GM19099 (cell line): ENCODE data around the gene CACNA2D2.

ENCODE experiments used
- POLR2A ChIP-seq: IDR thresholded peaks from 3 replicates; pipeline ENCODE4 v1.6.1; 2011; ENCODE audit warnings: low read depth; ENCODE audit not compliant: insufficient read length; ENCODE audit errors: extremely low read depth

The CACNA2D2 gene

DNA sequence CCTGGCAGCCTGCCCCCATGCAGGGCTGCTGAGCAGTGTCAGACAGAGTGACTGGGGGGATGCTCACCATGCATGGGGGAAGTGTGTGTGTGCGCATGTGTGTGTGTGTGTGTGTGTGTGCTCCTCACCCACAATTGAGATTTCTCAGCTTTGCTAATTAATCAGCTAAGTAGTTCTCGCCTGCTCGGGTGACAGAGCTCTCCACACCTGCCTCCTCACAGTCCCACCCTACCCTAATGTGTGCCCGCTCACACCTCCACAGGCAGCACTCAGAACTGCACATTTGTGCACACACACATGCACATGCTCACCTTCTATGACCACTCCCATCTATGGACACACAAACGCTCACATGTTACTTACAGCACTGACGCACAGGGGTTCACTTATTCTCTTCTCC is 37.3 kb downstream of the CACNA2D2 start:
- TF ChIP-seq POLR2A: no peak

DNA sequence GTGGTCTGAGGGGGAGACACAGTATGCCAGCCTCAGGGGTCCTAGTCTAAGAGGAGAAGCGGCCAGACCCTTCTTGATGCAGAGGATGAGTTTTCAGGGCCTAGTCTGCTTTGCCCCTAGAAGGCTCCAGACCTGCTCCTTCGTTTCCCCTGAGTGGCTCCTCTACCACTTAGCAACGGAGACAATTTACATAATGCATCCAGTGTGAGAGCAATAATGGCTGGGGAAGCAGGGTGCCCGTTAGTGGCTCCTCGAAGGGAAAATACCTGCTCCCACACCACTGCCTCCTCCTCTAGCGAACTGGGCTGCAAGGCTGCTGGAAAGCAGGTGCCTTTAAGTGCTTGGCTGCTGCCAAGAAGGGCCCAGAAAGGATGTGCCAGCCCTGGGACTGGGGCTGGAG is 38.9 kb downstream of the CACNA2D2 start:
- TF ChIP-seq POLR2A: no peak

DNA sequence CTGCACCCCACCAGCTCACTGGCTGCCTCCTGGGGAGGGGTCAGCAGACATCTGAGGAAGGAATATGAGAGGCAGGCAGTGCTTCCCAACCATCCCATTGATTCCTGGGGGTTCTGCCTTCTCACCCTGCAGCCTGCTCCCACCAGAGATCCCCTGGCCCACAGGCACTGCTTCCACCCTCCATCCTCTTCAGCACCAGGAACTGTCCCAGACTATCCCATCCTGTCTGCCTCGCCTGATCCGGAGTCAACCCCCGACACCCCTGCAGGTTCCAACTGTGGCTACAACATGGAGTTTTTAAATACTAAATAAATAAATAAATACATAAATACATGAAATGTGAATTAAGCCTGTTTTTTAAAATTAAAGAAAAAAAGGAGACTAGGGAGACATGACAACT is 43.6 kb downstream of the CACNA2D2 start:
- TF ChIP-seq POLR2A: no peak

DNA sequence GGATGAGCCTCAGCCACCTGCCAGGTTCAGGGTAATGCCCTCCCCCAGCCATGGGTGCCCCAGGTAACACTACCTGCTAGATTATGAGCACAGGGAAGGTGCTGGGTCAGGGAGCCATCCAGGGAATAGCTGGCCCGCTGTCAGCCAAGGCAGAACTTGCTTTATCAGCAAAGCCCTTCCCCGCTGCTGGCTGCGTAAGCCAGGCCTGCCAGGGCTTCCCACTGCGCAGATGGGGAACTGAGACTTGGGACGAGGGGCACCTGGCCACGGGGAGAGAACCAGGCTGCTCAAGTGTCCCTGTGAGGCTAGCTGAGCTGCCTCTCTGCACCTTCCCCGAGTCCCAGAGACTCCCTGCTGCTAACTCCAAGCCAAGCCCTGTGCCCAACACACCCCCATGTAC is 45.4 kb downstream of the CACNA2D2 start:
- no peak for TF ChIP-seq POLR2A

DNA sequence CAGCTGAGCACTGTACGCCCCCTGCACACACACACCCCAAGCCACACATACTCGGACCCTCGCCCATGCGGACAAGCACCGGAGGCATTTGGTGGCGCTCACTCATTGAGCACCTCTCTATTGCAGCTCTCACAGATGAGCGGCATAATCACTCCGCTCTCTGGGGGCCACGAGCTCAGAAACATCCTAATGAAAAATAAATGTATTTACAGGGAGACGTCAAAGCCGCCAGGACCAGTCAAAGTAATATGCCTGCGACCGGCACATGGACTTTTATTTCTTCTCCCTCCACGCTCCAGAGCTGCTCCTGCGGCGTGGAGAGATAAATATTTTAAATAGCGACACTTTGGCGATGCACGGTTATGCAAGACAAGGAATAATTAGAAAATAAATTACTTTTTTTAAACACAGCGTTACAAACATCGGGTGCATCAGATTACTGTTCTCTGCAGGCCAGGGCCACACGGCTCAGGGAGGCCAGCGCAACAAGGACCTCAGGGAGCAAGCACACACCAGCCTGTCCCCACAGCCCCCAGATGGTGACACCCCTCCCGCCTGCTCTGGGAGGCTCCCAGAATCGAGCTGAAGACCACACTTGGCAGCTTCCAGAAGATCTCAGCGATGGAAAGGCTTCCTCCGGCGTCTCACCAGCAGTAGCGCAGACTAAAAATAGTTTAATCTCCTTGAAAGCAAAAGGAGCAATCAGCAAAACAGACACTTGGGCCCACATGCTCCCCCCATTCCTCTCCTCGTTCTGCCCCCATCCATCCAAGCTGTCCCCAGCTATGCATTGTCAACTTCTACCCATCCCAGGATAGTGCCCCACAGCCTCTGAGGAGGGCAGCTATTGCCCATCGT is 48.0 kb downstream of the CACNA2D2 start:
- no peak for TF ChIP-seq POLR2A

DNA sequence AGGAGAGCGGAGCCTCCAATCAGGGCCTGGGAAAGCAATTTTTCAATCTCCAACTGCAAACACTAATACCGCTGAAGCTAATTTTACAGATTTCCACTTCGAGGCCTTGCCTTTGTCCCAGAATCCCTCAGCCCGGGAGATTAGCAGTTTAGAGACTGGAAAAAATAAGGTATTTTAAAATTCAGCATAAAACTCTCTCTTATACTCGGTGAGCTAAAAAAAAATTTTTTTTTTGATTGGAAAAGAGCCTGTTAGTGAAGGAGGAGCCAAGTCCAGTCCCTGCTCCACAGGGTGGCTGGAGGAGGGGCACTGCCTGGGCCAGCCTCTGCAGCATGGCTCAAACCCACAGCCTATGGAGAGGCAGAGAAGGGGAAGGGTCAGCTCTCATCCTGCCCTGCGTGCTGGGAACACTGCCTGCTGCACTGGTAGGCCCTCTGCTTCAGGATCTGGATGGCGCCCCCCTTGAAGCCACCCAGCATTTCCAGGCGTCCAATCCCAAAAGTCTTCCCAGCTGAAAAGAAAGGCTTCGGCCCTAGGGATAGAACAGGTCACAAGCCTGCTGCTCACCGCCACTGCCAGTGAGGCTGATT is 48.9 kb downstream of the CACNA2D2 start:
- TF ChIP-seq POLR2A: no peak

DNA sequence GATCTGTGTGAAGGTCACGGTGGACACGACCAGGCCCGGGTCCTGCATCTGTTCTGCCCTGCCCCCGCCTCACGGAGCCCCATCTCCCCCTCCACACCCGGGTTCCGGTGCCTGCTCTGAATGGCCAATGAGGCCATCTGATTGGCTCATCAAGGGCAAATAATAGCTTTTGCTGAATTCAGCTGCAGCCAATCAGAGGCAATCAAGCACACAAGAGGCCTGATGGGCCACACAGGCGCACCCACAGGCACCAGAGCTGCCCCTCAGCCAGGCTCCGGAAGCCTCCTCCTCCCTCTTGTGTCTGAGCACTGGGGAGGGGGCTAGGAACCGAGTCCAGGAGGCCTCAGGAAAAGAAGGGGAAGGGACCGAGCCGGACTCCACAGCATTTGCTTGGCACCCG is 49.5 kb downstream of the CACNA2D2 start:
- no peak for TF ChIP-seq POLR2A

DNA sequence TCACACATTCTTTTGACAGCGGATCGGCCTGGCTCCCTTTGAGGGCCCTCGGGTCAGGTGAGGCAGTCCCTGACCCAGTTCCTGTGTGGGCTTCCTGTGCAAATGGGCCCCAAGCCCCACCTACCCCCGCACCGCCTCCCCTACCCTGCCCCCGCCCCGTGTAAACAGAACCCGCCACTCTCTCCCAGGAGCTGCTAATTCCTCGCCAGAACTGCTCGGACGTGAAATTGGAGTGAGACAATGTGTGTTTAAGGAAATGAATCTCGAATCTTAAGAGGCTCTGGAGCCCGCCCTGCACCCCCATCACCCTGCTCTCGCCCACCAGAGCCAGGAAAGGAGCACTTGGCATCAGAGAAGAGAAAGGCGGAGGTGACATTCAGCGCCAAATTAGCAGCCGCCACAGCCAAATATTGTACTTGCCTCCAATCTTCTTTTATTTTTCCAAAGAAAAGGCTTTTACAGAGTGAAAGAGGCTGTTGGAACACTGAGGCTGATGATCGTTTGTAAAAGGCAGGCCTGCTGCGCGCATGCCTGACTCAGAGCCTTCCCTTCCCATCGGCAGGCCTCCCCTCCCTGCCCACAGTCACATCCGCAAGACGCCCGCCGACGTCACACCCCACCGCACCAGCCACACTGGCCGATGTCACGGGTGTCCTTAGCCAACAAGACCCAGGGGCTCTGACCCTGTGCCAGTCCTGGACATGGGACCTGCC is 53.1 kb downstream of the CACNA2D2 start:
- no peak for TF ChIP-seq POLR2A

DNA sequence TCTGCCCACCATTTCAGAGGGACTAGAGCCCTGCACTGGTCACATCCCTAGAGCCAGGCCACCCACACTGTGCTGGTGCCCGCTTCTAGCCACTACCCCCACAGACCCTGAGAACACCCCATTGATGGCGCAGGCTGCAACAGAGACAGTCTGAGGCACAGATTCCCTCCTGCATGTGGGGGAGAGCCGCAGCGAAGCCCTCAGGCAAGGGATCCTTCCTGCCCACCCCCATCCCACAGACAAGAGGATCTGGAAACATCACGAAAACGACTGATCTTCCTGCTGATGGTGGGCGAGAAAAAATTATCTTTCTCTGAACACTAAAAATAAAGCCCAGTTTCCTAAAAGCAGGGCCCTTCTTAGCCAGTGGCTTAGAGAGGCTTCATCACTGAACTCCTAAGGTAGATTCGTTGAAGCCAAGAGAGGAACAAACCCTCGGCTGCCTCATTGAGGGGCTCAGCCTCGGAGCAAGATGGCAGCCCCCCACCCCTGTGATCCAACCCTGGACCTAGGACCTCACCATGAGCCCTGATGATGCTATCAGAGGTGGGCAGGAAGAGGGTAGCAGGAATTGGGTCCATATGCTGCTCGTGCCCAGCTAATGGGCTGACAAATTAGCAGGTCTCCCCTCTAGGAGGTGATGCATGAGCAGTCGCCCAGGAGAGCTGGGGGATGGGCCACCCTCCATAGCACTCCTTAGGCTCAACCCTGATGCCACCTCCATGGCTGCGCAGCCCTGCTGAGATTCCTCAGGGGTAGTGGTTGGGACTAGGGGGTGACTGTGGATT is 54.5 kb downstream of the CACNA2D2 start:
- TF ChIP-seq POLR2A: no peak

DNA sequence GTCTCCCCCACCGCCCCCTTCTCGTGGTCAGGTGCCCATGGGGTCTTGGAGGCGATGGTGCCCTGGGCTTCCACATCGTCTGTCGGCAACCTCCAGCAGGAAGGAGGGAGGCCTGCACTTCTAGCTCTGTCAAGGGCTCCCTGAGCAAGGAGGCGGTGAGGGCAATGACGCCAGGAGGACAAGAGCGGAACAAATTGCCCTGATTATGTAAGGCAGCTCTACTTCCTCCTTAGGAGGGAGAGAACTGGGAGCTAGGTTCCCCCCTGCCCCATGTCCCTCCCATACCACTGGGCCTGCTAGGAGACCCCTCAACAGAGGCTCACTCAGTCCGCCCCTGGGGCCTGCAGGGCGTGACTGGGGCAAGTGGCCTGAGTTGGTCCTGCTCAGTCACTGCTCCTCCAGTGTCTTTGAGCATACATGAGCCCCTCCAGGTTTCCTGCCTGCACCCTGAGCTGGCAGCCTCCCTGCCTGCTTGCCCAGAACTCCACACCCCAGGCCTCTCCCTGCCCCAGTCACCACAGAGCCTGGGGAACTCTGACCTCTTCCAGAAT is 56.1 kb downstream of the CACNA2D2 start:
- TF ChIP-seq POLR2A: no peak

DNA sequence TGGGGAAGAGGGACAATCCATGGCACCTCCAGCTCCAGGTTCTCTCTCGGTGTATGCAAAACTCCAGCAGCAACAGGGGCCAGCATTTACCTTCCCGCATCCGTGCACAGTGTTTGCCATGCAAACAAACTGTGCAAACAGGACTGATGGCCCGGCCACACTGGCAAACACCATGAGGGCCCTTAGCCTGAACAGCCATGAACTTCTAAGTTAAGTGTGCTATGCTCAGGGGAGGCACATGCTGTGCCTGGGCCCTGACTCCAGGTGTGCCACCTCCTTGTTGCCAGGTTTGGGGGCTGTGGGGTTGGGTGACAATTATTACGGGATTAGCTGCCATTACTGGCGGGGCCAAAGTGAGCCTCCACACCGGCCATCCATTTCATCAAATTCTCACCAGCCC is 57.5 kb downstream of the CACNA2D2 start:
- TF ChIP-seq POLR2A: no peak

DNA sequence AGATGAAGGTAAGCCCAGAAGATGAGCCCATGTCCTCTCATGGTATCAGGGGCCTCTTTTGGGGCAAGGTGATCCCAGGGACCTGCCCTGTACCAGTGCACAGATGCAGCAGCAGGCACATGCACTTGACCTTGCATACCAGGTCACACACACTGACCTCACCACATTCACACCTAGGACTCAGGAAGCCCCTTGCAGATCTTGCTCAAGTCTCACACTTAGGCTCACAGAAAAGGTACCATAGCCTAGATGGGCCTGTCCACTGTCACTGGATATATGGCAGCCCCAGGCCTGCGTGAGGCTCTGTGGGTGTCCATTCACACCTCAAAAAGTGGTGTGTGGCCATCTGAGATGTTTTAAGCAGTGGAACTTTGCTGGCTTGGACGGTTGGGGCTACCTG is 58.7 kb downstream of the CACNA2D2 start:
- no peak for TF ChIP-seq POLR2A

DNA sequence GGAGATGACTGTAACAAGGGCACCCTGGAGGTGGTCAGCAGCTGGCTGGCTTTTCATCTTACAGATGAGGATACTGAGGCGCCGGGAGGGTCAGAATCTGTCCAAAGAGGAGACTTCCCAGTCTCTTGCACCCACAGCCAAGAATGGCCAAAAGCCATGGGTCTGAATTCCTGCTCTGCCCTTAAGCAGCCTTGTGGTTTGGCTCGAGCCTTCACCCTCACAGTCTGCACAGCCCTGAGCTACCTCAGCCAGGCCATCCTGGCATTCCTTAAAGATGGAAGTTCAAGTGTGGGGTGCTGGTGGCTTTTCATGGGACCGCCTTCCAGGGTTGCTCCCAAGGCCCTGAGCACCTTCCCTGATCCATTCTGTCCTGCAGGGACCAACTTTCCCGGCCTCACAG is 59.2 kb downstream of the CACNA2D2 start:
- TF ChIP-seq POLR2A: no peak

DNA sequence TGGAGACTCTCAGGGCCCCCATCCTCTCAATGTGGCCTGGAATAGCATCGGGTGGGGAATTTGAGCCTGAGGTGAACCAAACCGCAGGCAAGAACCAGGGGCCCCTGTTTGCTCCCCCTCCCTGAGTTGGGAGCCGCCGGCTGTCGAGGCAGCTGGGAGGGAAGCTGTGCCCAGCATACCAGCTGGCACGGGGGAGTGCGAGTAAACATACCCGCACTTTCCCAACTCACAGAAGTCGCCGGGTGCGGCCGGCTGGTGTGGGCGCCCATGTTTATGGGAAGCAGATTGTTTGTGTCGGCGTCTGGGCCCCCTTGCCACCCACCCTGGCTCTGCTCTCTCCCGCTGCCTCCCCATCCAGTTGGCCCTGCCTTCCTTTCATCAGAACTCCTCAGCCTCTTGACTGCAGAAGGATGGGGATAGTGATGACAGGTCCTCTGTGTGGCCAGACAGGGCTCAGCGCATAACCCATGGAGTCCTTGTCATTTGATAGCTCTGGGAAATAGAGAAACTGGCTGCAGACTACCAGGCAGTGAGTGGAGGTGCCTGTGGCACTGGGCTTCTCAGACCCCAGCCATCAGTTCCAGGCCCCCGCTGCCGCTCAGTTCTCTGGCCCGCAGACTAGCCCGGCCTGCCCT is 60.4 kb downstream of the CACNA2D2 start:
- TF ChIP-seq POLR2A: no peak

DNA sequence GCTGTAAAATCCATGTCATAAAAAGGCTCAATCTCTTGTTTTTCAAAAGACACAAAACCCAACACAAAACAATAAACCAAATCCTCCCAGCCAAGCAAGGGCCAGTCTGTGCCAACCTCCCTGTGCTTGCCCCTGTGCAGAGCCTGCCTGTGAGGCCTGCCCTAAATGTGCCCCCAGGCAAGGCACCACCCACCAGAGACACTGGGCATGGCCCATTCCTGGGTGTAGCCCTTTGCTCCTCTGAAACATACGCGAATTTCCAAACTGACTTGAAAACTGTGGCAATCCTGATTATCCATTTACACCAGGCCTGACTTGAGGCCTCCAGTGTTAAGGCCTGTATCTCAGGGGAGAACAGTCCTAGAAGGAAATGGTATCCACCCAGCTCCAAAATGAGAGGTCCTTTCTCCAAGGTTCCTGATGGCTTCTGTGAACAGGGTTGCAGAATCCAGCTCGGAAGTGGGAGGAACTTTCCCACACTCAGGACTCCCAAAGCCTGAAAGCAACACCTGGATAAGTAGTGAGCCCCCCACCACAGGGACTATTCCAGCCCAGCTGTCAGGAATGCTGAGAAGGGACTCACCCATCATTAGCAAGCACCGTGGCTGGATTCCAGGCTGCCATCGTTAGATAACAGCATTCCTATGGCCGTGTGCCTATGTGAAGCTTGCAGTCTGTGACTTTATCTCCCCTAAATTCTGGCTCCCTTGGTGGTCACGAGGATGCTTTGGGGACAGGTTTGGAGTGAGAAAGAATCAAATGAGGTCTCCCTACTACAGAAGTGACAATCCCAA is 61.8 kb downstream of the CACNA2D2 start:
- TF ChIP-seq POLR2A: no peak
